Naive thymus-derived CD8-positive, alpha-beta T cell (primary cell): Measurements from ENCODE around the gene RALGAPB. TPM values are rescaled to one million over a fixed set of nuclear protein-coding genes. Genes with fewer than 3 reads are reported as not detected.
"Not testable (repeated sequence)": the region's sequence is repeated elsewhere in the genome, so short reads cannot be mapped to it uniquely, and the experiment has no call there.

ENCODE experiments used
- ATAC-seq, 2 donors: fragments of 150-1000 bp; cut with Tn5 transposase in 1 of 2; sonication (Bioruptor Pico), chemical (Tn5 transposase) in 1 of 2; 1 replicate in 1 of 2; 2 replicates in 1 of 2; pipeline ENCODE4 v1.10.0; 2021; ENCODE audit warnings: mild to moderate bottlenecking in 2 of 2, moderate library complexity in 2 of 2
- POLR2A ChIA-PET: fragments of 350-600 bp; sonication (Branson Sonifier 250); formaldehyde crosslinking; loops from one replicate; lab custom pipeline; 2021; ENCODE audit warnings: antibody characterized with exemption; lab: Charles Lee
- DNase-seq, 10 donors: peaks; one replicate each; pipeline versions ENCODE4 v3.0.0 to v3.0.0-alpha.2; 2020 to 2022
- H3K27ac Mint-ChIP-seq, 10 donors: one replicate each; pipeline ENCODE4 v1.8.0; 2020 to 2022; ENCODE audit warnings: mild to moderate bottlenecking in 10 of 10, mixed read lengths in 10 of 10, moderate library complexity in 4 of 10, inconsistent platforms in 1 of 10
- H3K27me3 Mint-ChIP-seq, 5 donors: one replicate each; pipeline ENCODE4 v1.8.0; 2021 to 2022; ENCODE audit warnings: mixed read lengths in 5 of 5
- H3K36me3 Mint-ChIP-seq, 3 donors: one replicate each; pipeline ENCODE4 v1.8.0; 2020 to 2022; ENCODE audit warnings: mixed read lengths in 3 of 3, mild to moderate bottlenecking in 2 of 3, inconsistent platforms in 1 of 3
- H3K4me1 Mint-ChIP-seq, 4 donors: one replicate each; pipeline ENCODE4 v1.8.0; 2021 to 2022; ENCODE audit warnings: mixed read lengths in 4 of 4
- H3K4me3 Mint-ChIP-seq, 10 donors: one replicate each; pipeline ENCODE4 v1.8.0; 2020 to 2022; ENCODE audit warnings: mild to moderate bottlenecking in 10 of 10, mixed read lengths in 10 of 10, moderate library complexity in 6 of 10, inconsistent platforms in 1 of 10
- H3K9me3 Mint-ChIP-seq, 9 donors: one replicate each; pipeline ENCODE4 v1.8.0; 2020 to 2022; ENCODE audit warnings: mixed read lengths in 9 of 9, mild to moderate bottlenecking in 3 of 9, inconsistent platforms in 1 of 9, moderate library complexity in 1 of 9
- polyA plus RNA-seq, 3 donors: library from polyadenylated mRNA; unstranded; fragments of 300-500 nt; fragmentation: Illumina TruSeq; gene quantifications; one replicate each; pipeline ENCODE4 v1.2.3, GENCODE V29; 2021
- total RNA-seq, 8 experiments: library from RNA in 2 of 8; stranded (reverse) in 2 of 8; gene quantifications; one replicate each; pipeline ENCODE4 v1.2.3 and lab custom pipeline; 2021 to 2026

The RALGAPB gene
- total and polyA plus RNA-seq, 5 experiments from 2014 or later = 8.8 to 56.2 (median 13.8) TPM

- Mint-ChIP-seq H3K36me3 (peaks cover 6 to 34% (median 16%) of the 10 kb centered on the region in 3 donors), H3K4me3 (peak overlapping the region; percentile 77 to 94 (median 86)), H3K27me3 (peaks cover 0 to 1% (median 0%) of the 10 kb centered on the region in 5 donors), H3K27ac (peak overlapping the region; percentile 21 to 95 (median 90)), H3K4me1 (peaks cover 24 to 32% (median 27%) of the 10 kb centered on the region in 4 donors), H3K9me3 (no peaks in the 10 kb centered on the region)
- no peak for DNase-seq
- POLR2A ChIA-PET = interaction anchor here (0.7 to 6.8 kb wide), 3 partner anchors 14 to 108 kb away, joined by 3 to 122 read pairs (median 65); partner anchors contain the start of genes RALGAPB and SNHG17
- no peak for ATAC-seq
Observed at GRCh38 chr20:38447251-38447661, 25.4 kb upstream of the RALGAPB start.

- DNase-seq (no peak), ATAC-seq (no peak)
- Mint-ChIP-seq H3K36me3 (peaks cover 6 to 36% (median 16%) of the 10 kb centered on the region in 3 donors), H3K9me3 (no peaks in the 10 kb centered on the region), H3K4me1 (peaks cover 24 to 32% (median 27%) of the 10 kb centered on the region in 4 donors), H3K27me3 (no peaks in the 10 kb centered on the region), H3K27ac (peak overlapping the region; percentile 7 to 95 (median 89)), H3K4me3 (peak overlapping the region; percentile 77 to 94 (median 86))
- POLR2A ChIA-PET = interaction anchor here (0.5 to 6.8 kb wide), 3 partner anchors 10 to 24 kb away, joined by 6 to 122 read pairs (median 65); partner anchors contain the start of genes RALGAPB and SNHG17
Observed at GRCh38 chr20:38447931-38448675, 24.5 kb upstream of the RALGAPB start.

- H3K9me3 Mint-ChIP-seq = no peaks in the 10 kb centered on the region
- H3K27ac Mint-ChIP-seq = peak overlapping the region in 1 of 10 donors; percentile 43
- peaks cover 6 to 36% (median 16%) of the 10 kb centered on the region in 3 donors for H3K36me3 Mint-ChIP-seq
- H3K4me3 Mint-ChIP-seq = peak overlapping the region in 2 of 10 donors; percentile 10 to 42
- ATAC-seq (no peak), DNase-seq (no peak)
- H3K4me1 Mint-ChIP-seq = peaks cover 24 to 32% (median 27%) of the 10 kb centered on the region in 4 donors
- POLR2A ChIA-PET = interaction anchor here (6.8 kb wide), 1 partner anchor 15 kb away, joined by 122 read pairs; the partner anchor contains the start of gene SNHG17
- H3K27me3 Mint-ChIP-seq = no peaks in the 10 kb centered on the region
Observed at GRCh38 chr20:38449046-38449445, 23.6 kb upstream of the RALGAPB start.

GRCh38 chr20:38450412-38450975 is 22.1 kb upstream of the RALGAPB start:
- H3K27me3 Mint-ChIP-seq = no peaks in the 10 kb centered on the region
- peaks cover 23 to 32% (median 25%) of the 10 kb centered on the region in 4 donors for H3K4me1 Mint-ChIP-seq
- peaks cover 6 to 36% (median 16%) of the 10 kb centered on the region in 3 donors for H3K36me3 Mint-ChIP-seq
- DNase-seq (no peak), ATAC-seq (no peak)
- POLR2A ChIA-PET = no interaction called here
- no peaks in the 10 kb centered on the region for H3K9me3 Mint-ChIP-seq
- H3K27ac Mint-ChIP-seq = peak overlapping the region in 1 of 10 donors; percentile 51
- no peak overlapping the region for H3K4me3 Mint-ChIP-seq

- no peak overlapping the region for H3K4me3 Mint-ChIP-seq
- POLR2A ChIA-PET = interaction anchor here (0.5 kb wide), 1 partner anchor 27 kb away, joined by 5 read pairs; no protein-coding TSS in a partner anchor
- H3K27me3 Mint-ChIP-seq = no peaks in the 10 kb centered on the region
- no peaks in the 10 kb centered on the region for H3K9me3 Mint-ChIP-seq
- H3K4me1 Mint-ChIP-seq = peaks cover 5 to 12% (median 9%) of the 10 kb centered on the region in 4 donors
- peak overlapping the region in 1 of 10 donors; percentile 69 for H3K27ac Mint-ChIP-seq
- H3K36me3 Mint-ChIP-seq = peaks cover 6 to 36% (median 16%) of the 10 kb centered on the region in 3 donors
- DNase-seq = no peak
- no peak for ATAC-seq
Observed at GRCh38 chr20:38452880-38453624, 19.6 kb upstream of the RALGAPB start.

GRCh38 chr20:38453941-38454340 is 18.7 kb upstream of the RALGAPB start:
- ATAC-seq (no peak), DNase-seq (no peak)
- H3K4me3 Mint-ChIP-seq = no peak overlapping the region
- H3K9me3 Mint-ChIP-seq = no peaks in the 10 kb centered on the region
- H3K27ac Mint-ChIP-seq = no peak overlapping the region
- H3K36me3 Mint-ChIP-seq = peaks cover 6 to 31% (median 16%) of the 10 kb centered on the region in 3 donors
- POLR2A ChIA-PET = interaction anchor here (0.5 kb wide), 1 partner anchor 26 kb away, joined by 5 read pairs; no protein-coding TSS in a partner anchor
- peaks cover 0 to 6% (median 3%) of the 10 kb centered on the region in 4 donors for H3K4me1 Mint-ChIP-seq
- H3K27me3 Mint-ChIP-seq = peaks cover 0 to 3% (median 0%) of the 10 kb centered on the region in 5 donors

- no peak for ATAC-seq
- POLR2A ChIA-PET = interaction anchor here (1.3 kb wide), 1 partner anchor 9 kb away, joined by 3 read pairs; no protein-coding TSS in a partner anchor
Observed at GRCh38 chr20:38454556-38455473, 17.8 kb upstream of the RALGAPB start.

GRCh38 chr20:38458314-38458713 is 14.3 kb upstream of the RALGAPB start:
- Mint-ChIP-seq H3K9me3 (no peaks in the 10 kb centered on the region), H3K27me3 (peaks cover 0 to 3% (median 0%) of the 10 kb centered on the region in 5 donors), H3K27ac (no peak overlapping the region), H3K36me3 (no peaks in the 10 kb centered on the region), H3K4me1 (no peaks in the 10 kb centered on the region), H3K4me3 (no peak overlapping the region)
- ATAC-seq (no peak), DNase-seq (no peak)
- POLR2A ChIA-PET = no interaction called here

More at GRCh38 chr20:38454556-38455473, 17.8 kb upstream of the RALGAPB start:
- no peak overlapping the region for H3K4me3 Mint-ChIP-seq
- H3K4me1 Mint-ChIP-seq = peaks cover 0 to under 1% (median under 1%) of the 10 kb centered on the region in 4 donors
- no peaks in the 10 kb centered on the region for H3K9me3 Mint-ChIP-seq
- H3K27ac Mint-ChIP-seq = peak overlapping the region in 2 of 10 donors; percentile 28 to 40
- H3K27me3 Mint-ChIP-seq = peaks cover 0 to 3% (median 0%) of the 10 kb centered on the region in 5 donors
- DNase-seq = no peak
- peaks cover 6 to 22% (median 11%) of the 10 kb centered on the region in 3 donors for H3K36me3 Mint-ChIP-seq

GRCh38 chr20:38460040-38460623 is 12.5 kb upstream of the RALGAPB start:
- Mint-ChIP-seq H3K4me3 (no peak overlapping the region), H3K27me3 (peaks cover 0 to 3% (median 0%) of the 10 kb centered on the region in 5 donors), H3K9me3 (no peaks in the 10 kb centered on the region), H3K36me3 (no peaks in the 10 kb centered on the region), H3K4me1 (no peaks in the 10 kb centered on the region), H3K27ac (peak overlapping the region in 1 of 10 donors; percentile 65)
- ATAC-seq = no peak
- DNase-seq = no peak
- POLR2A ChIA-PET = no interaction called here

GRCh38 chr20:38460631-38461030 is 12.0 kb upstream of the RALGAPB start:
- DNase-seq, POLR2A ChIA-PET, H3K36me3 Mint-ChIP-seq, H3K4me3 Mint-ChIP-seq, ATAC-seq, H3K9me3 Mint-ChIP-seq, H3K27me3 Mint-ChIP-seq, H3K4me1 Mint-ChIP-seq: not testable (repeated sequence)
- peak overlapping the region in 1 of 10 donors; percentile 65 for H3K27ac Mint-ChIP-seq

GRCh38 chr20:38461167-38461566 is 11.5 kb upstream of the RALGAPB start:
- H3K27me3 Mint-ChIP-seq, H3K4me1 Mint-ChIP-seq, H3K36me3 Mint-ChIP-seq, H3K27ac Mint-ChIP-seq, ATAC-seq, DNase-seq, H3K9me3 Mint-ChIP-seq, H3K4me3 Mint-ChIP-seq, POLR2A ChIA-PET: not testable (repeated sequence)
